ENCODE results near the gene TOR4A. TPM values are rescaled to one million over a fixed set of nuclear protein-coding genes. Genes with fewer than 3 reads are reported as not detected.

Gene TOR4A
- total RNA-seq, 4 donors from 2014 or later = 4.7 to 7.4 (median 6.9) TPM

- H3K36me3 ChIP-seq = no peaks in the 10 kb centered on the region
- H3K27ac ChIP-seq = no peak overlapping the region
- whole genome bisulfite sequencing, 2 donors (ENCODE audit: low coverage in 1 of 2) = 53% methylated on average over 2 of the region's 31 CpGs; no CpG with 5 or more reads in 1 of the 2 donors
- no peaks in the 10 kb centered on the region for H3K9me3 ChIP-seq
- peaks cover 90% of the 10 kb centered on the region for H3K27me3 ChIP-seq
- no peak for ATAC-seq
- H3K4me3 ChIP-seq = no peak overlapping the region
- TF ChIP-seq EP300 (IDR thresholded peaks at IDR 0.05) = no peak
- peaks cover 0 to 13% (median 3%) of the 10 kb centered on the region in 3 donors for H3K4me1 ChIP-seq
Observed at GRCh38 chr9:137229903-137230704, 47.4 kb upstream of the TOR4A start.

GRCh38 chr9:137230705-137231371, 46.7 kb upstream of the TOR4A start, which contains the start of gene SLC34A3:
Gene SLC34A3 (plus strand): TSS chr9:137230901. CDS start chr9:137231703, 802 bp downstream.
- no peak within 1 kb of the TSS for H3K27ac ChIP-seq
- H3K4me1 ChIP-seq = peaks cover 0 to 20% (median 6%) of the 10 kb centered on the region in 3 donors
- no peaks in the 10 kb centered on the region for H3K9me3 ChIP-seq
- no peaks in the 10 kb centered on the region for H3K36me3 ChIP-seq
- no peak for ATAC-seq
- peaks cover 90% of the 10 kb centered on the region for H3K27me3 ChIP-seq
- TF ChIP-seq CTCF (IDR thresholded peaks at IDR 0.05) (no peak), POLR2AphosphoS5 (IDR thresholded peaks at IDR 0.05) (no peak), EP300 (IDR thresholded peaks at IDR 0.05) (no peak), POLR2A (IDR thresholded peaks at IDR 0.05) (no peak)
- WGBS, 2 donors (ENCODE audit: low coverage in 1 of 2) = no CpG with 5 or more reads among the region's 14 CpGs
- no peak within 1 kb of the TSS for H3K4me3 ChIP-seq

GRCh38 chr9:137231372-137232039, 46.0 kb upstream of the TOR4A start:
- no peak overlapping the region for H3K27ac ChIP-seq
- WGBS, 2 donors (ENCODE audit: low coverage in 1 of 2) = 60% methylated on average over 2 of the region's 23 CpGs; no CpG with 5 or more reads in 1 of the 2 donors
- peaks cover 85% of the 10 kb centered on the region for H3K27me3 ChIP-seq

GRCh38 chr9:137232101-137232500, 45.4 kb upstream of the TOR4A start:
- no peak for ATAC-seq
- no peaks in the 10 kb centered on the region for H3K36me3 ChIP-seq
- H3K9me3 ChIP-seq = no peaks in the 10 kb centered on the region
- no peak overlapping the region for H3K27ac ChIP-seq
- TF ChIP-seq CTCF (IDR thresholded peaks at IDR 0.05) (no peak), EP300 (IDR thresholded peaks at IDR 0.05) (no peak), POLR2AphosphoS5 (IDR thresholded peaks at IDR 0.05) (no peak), POLR2A (IDR thresholded peaks at IDR 0.05) (no peak)
- no peak overlapping the region for H3K4me3 ChIP-seq
- 60% methylated on average over 2 of the region's 10 CpGs; no CpG with 5 or more reads in 1 of the 2 donors for WGBS, 2 donors (ENCODE audit: low coverage in 1 of 2)
- H3K4me1 ChIP-seq = peaks cover 0 to 31% (median 17%) of the 10 kb centered on the region in 3 donors
- peaks cover 79% of the 10 kb centered on the region for H3K27me3 ChIP-seq

More at GRCh38 chr9:137231372-137232039, 46.0 kb upstream of the TOR4A start:
- TF ChIP-seq CTCF (IDR thresholded peaks at IDR 0.05) = no peak
- TF ChIP-seq POLR2AphosphoS5 (IDR thresholded peaks at IDR 0.05) = no peak
- TF ChIP-seq POLR2A (IDR thresholded peaks at IDR 0.05) = no peak
- no peak for TF ChIP-seq EP300 (IDR thresholded peaks at IDR 0.05)
- Histone ChIP-seq H3K4me1 (peaks cover 0 to 27% (median 13%) of the 10 kb centered on the region in 3 donors), H3K4me3 (no peak overlapping the region), H3K9me3 (no peaks in the 10 kb centered on the region), H3K36me3 (no peaks in the 10 kb centered on the region)
- no peak for ATAC-seq

- TF ChIP-seq POLR2A (IDR thresholded peaks at IDR 0.05) = no peak
- no peak for TF ChIP-seq POLR2AphosphoS5 (IDR thresholded peaks at IDR 0.05)
- TF ChIP-seq EP300 (IDR thresholded peaks at IDR 0.05) = no peak
- no peak for TF ChIP-seq CTCF (IDR thresholded peaks at IDR 0.05)
- H3K27ac ChIP-seq = no peak overlapping the region
- peaks cover 0 to 31% (median 15%) of the 10 kb centered on the region in 3 donors for H3K4me1 ChIP-seq
- ATAC-seq = no peak
- H3K27me3 ChIP-seq = peaks cover 75% of the 10 kb centered on the region
- 75% methylated on average over 10 of the region's 24 CpGs; no CpG with 5 or more reads in 1 of the 2 donors for WGBS, 2 donors (ENCODE audit: low coverage in 1 of 2)
- H3K4me3 ChIP-seq = no peak overlapping the region
- H3K36me3 ChIP-seq = no peaks in the 10 kb centered on the region
- H3K9me3 ChIP-seq = no peaks in the 10 kb centered on the region
Observed at GRCh38 chr9:137232510-137232909, 45.0 kb upstream of the TOR4A start.

All from gastroesophageal sphincter (tissue), 4 donors.